ENCODE data around the gene ESR1. TPM values are rescaled to one million over a fixed set of nuclear protein-coding genes. Genes with fewer than 3 reads are reported as not detected.

Gene ESR1
- total RNA-seq, 4 donors from 2014 or later: 29.1 to 225 (median 141) TPM

DNA sequence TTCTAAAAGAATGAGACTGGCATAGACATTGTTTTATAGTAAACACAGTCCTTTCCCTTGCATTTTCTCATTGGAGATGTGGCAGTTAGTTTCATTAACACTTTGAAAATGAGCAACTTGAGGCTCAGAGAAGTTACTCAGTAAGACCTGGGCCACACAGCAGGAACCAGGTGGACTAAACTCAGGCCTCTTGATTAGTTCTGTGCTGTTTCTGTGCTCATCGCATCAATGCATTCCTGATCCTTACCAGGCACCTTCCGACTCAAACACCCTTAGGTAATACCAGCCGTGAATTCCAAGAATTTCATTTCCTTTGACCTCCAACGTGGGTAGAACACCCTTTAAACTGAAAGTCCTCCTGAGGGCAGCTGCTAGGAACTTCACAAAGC, 362.8 kb downstream of the ESR1 start:
- TF ChIP-seq POLR2A (IDR thresholded peaks at IDR 0.05): no peak
- TF ChIP-seq CTCF (IDR thresholded peaks at IDR 0.05): no peak
- Histone ChIP-seq H3K4me3 (no peak overlapping the region), H3K36me3 (no peaks in the 10 kb centered on the region), H3K4me1 (no peaks in the 10 kb centered on the region), H3K27me3 (no peaks in the 10 kb centered on the region), H3K9me3 (no peaks in the 10 kb centered on the region), H3K27ac (no peak overlapping the region)
- intact Hi-C loops (cut with DNase I; ENCODE audit: low total_unique reads): no loop called here
- no peak for DNase-seq

GRCh38 chr6:152170702-152171667, 363.5 kb downstream of the ESR1 start:
- Histone ChIP-seq H3K4me1 (no peaks in the 10 kb centered on the region), H3K9me3 (no peaks in the 10 kb centered on the region), H3K27ac (no peak overlapping the region), H3K36me3 (no peaks in the 10 kb centered on the region), H3K27me3 (no peaks in the 10 kb centered on the region), H3K4me3 (no peak overlapping the region)
- TF ChIP-seq CTCF (IDR thresholded peaks at IDR 0.05) (no peak), POLR2A (IDR thresholded peaks at IDR 0.05) (no peak)
- intact Hi-C loops (cut with DNase I; ENCODE audit: low total_unique reads): no loop called here
- no peak for DNase-seq

DNA sequence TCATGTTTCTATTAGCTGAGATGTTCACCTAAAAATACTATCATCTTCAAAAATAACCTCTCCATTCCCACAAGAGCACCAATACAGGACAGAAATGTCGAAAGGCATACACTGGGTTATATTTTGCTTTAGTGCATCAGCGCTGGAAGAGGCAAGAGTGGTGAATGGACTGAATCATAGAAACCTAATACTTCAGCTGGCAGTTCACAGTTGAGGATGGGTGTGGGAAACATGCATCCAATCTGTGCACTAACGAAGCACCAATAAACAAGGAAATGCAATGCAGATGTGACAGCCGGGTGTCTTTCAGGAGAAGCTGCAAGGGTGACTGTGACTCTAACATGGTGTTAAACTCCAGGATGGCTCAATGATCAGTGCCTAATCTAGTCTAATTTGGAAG, 365.8 kb downstream of the ESR1 start:
- DNase-seq: no peak
- H3K36me3 ChIP-seq: no peaks in the 10 kb centered on the region

DNA sequence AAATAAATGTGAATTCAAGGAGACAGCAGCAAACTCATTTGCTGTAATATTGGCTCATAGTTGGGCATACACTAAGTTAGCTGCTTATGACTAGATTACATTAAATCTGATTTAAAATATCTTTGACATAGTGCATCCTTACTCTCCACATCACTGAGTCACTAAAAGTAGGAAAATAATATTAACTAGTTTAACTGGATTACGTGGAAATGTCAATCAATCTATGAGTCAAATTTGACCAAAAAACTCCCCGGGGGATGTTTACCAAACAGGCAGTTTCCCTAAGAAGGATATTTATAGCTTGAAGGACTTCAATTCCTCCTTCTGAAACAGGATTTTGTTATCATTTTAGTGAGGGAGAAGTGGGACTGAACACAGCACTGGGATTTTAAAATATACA, 366.5 kb downstream of the ESR1 start:
- intact Hi-C loops (cut with DNase I; ENCODE audit: low total_unique reads): no loop called here
- TF ChIP-seq CTCF (IDR thresholded peaks at IDR 0.05): no peak
- no peak for TF ChIP-seq POLR2A (IDR thresholded peaks at IDR 0.05)
- DNase-seq: no peak
- Histone ChIP-seq H3K9me3 (no peaks in the 10 kb centered on the region), H3K27ac (no peak overlapping the region), H3K36me3 (no peaks in the 10 kb centered on the region), H3K4me3 (no peak overlapping the region), H3K27me3 (no peaks in the 10 kb centered on the region), H3K4me1 (no peaks in the 10 kb centered on the region)

More for the DNA sequence above, 365.8 kb downstream of the ESR1 start:
- H3K4me1 ChIP-seq: no peaks in the 10 kb centered on the region
- no peak overlapping the region for H3K27ac ChIP-seq
- TF ChIP-seq CTCF (IDR thresholded peaks at IDR 0.05) (no peak), POLR2A (IDR thresholded peaks at IDR 0.05) (no peak)
- intact Hi-C loops (cut with DNase I; ENCODE audit: low total_unique reads): no loop called here
- H3K4me3 ChIP-seq: no peak overlapping the region
- H3K27me3 ChIP-seq: no peaks in the 10 kb centered on the region
- H3K9me3 ChIP-seq: no peaks in the 10 kb centered on the region

GRCh38 chr6:152176268-152176667, 368.8 kb downstream of the ESR1 start:
- intact Hi-C loops (cut with DNase I; ENCODE audit: low total_unique reads): no loop called here
- no peak for DNase-seq
- H3K27ac ChIP-seq: peak overlapping the region in 1 of 2 donors; percentile 21
- TF ChIP-seq CTCF (IDR thresholded peaks at IDR 0.05) (no peak), POLR2A (IDR thresholded peaks at IDR 0.05) (no peak)
- no peaks in the 10 kb centered on the region for H3K9me3 ChIP-seq
- no peaks in the 10 kb centered on the region for H3K36me3 ChIP-seq
- H3K4me1 ChIP-seq: no peaks in the 10 kb centered on the region
- H3K27me3 ChIP-seq: no peaks in the 10 kb centered on the region
- H3K4me3 ChIP-seq: no peak overlapping the region

All from uterus (tissue), 4 donors.